H9 (cell line): ENCODE measurements around the gene TSGA10IP. TPM values are rescaled to one million over a fixed set of nuclear protein-coding genes. Genes with fewer than 3 reads are reported as not detected.

Source experiments
- DNase-seq: peaks from one replicate; pipeline ENCODE4 v3.0.0-alpha.2; 2017
- H2AFZ ChIP-seq: one replicate; pipeline ENCODE4 v1.6.1; 2013; ENCODE audit warnings: mild to moderate bottlenecking, low read length, control low read depth, moderate library complexity
- H2AK5ac ChIP-seq: 2 replicates; pipeline ENCODE4 v1.6.1; 2013; ENCODE audit warnings: low read length, control low read depth, mixed read lengths; ENCODE audit not compliant: insufficient read length
- H2BK120ac ChIP-seq: one replicate; pipeline ENCODE4 v1.6.1; 2013; ENCODE audit warnings: low read depth, mild to moderate bottlenecking, low read length, control low read depth, inconsistent platforms; ENCODE audit not compliant: poor library complexity, severe bottlenecking
- H2BK12ac ChIP-seq: 2 replicates; pipeline ENCODE4 v1.6.1; 2013; ENCODE audit warnings: low read length, control low read depth, mixed read lengths, low read depth; ENCODE audit not compliant: insufficient read length
- H2BK15ac ChIP-seq: 2 replicates; pipeline ENCODE4 v1.6.1; 2013; ENCODE audit warnings: low read depth, low read length, control low read depth
- H2BK20ac ChIP-seq: one replicate; pipeline ENCODE4 v1.6.1; 2013; ENCODE audit warnings: low read depth, mild to moderate bottlenecking, low read length, control low read depth, inconsistent platforms; ENCODE audit not compliant: poor library complexity, severe bottlenecking
- H2BK5ac ChIP-seq: 2 replicates; pipeline ENCODE4 v1.6.1; 2013; ENCODE audit warnings: low read length, control low read depth, mixed read lengths; ENCODE audit not compliant: insufficient read length
- H3K14ac ChIP-seq: 2 replicates; pipeline ENCODE4 v1.6.1; 2013; ENCODE audit warnings: low read length, control low read depth; ENCODE audit not compliant: insufficient read depth
- H3K18ac ChIP-seq: 2 replicates; pipeline ENCODE4 v1.6.1; 2013; ENCODE audit warnings: low read depth, mild to moderate bottlenecking, mixed read lengths, low read length, control low read depth; ENCODE audit not compliant: insufficient read length
- H3K23ac ChIP-seq: 2 replicates; pipeline ENCODE4 v1.6.1; 2013; ENCODE audit warnings: low read length, control low read depth, mixed read lengths, low read depth; ENCODE audit not compliant: insufficient read length
- H3K23me2 ChIP-seq: 2 replicates; pipeline ENCODE4 v1.6.1; 2013; ENCODE audit warnings: low read depth, mild to moderate bottlenecking, mixed read lengths, low read length, control low read depth; ENCODE audit not compliant: insufficient read length, poor library complexity, severe bottlenecking
- H3K27ac ChIP-seq: 2 replicates; pipeline ENCODE4 v1.5.1; 2013; ENCODE audit warnings: low read length, control low read depth, mixed read lengths, low read depth; ENCODE audit not compliant: insufficient read length
- H3K27me3 ChIP-seq: 2 replicates; pipeline ENCODE4 v1.6.1; 2013; ENCODE audit warnings: low read length, control low read depth, inconsistent platforms; ENCODE audit not compliant: insufficient read depth
- H3K4ac ChIP-seq: 2 replicates; pipeline ENCODE4 v1.6.1; 2013; ENCODE audit warnings: low read depth, mild to moderate bottlenecking, control low read depth, inconsistent platforms, low read length, moderate library complexity
- H3K4me1 ChIP-seq: 2 replicates; pipeline ENCODE4 v1.6.1; 2013; ENCODE audit warnings: low read length, control low read depth, inconsistent platforms; ENCODE audit not compliant: insufficient read depth
- H3K4me2 ChIP-seq: 2 replicates; pipeline ENCODE4 v1.6.1; 2013; ENCODE audit warnings: low read length, control low read depth, mixed read lengths; ENCODE audit not compliant: insufficient read length, insufficient read depth
- H3K56ac ChIP-seq: 2 replicates; pipeline ENCODE4 v1.6.1; 2013; ENCODE audit warnings: low read depth, mild to moderate bottlenecking, mixed read lengths, low read length, control low read depth; ENCODE audit not compliant: insufficient read length
- H3K79me1 ChIP-seq: 2 replicates; pipeline ENCODE4 v1.6.1; 2013; ENCODE audit warnings: low read depth, mild to moderate bottlenecking, moderate library complexity, low read length, control low read depth, inconsistent platforms; ENCODE audit not compliant: insufficient read depth, poor library complexity, severe bottlenecking
- H3K79me2 ChIP-seq: 2 replicates; pipeline ENCODE4 v1.6.1; 2013; ENCODE audit warnings: low read length, control low read depth, inconsistent platforms; ENCODE audit not compliant: insufficient read depth
- H3K9ac ChIP-seq: 2 replicates; pipeline ENCODE4 v1.6.1; 2013; ENCODE audit warnings: low read length, control low read depth, mixed read lengths; ENCODE audit not compliant: insufficient read length; ENCODE audit errors: extremely low read depth
- H3K9me3 ChIP-seq: one replicate; pipeline ENCODE4 v1.6.1; 2013; ENCODE audit warnings: low read depth, low read length, inconsistent platforms; ENCODE audit not compliant: control insufficient read depth
- H3T11ph ChIP-seq: one replicate; pipeline ENCODE4 v1.6.1; 2013; ENCODE audit warnings: mild to moderate bottlenecking, low read length, control low read depth, inconsistent platforms
- H4K20me1 ChIP-seq: one replicate; pipeline ENCODE4 v1.6.1; 2013; ENCODE audit not compliant: control insufficient read depth, insufficient read length, insufficient read depth
- H4K5ac ChIP-seq: 2 replicates; pipeline ENCODE4 v1.6.1; 2013; ENCODE audit warnings: low read depth, mild to moderate bottlenecking, mixed read lengths, low read length, control low read depth; ENCODE audit not compliant: insufficient read length
- H4K8ac ChIP-seq: replicated peaks from 2 replicates; pipeline ENCODE4 v1.6.1; 2013; ENCODE audit warnings: low read length, control low read depth, mixed read lengths, low read depth; ENCODE audit not compliant: insufficient read length
- H4K91ac ChIP-seq: 2 replicates; pipeline ENCODE4 v1.6.1; 2013; ENCODE audit warnings: low read depth, mild to moderate bottlenecking, moderate library complexity, mixed read lengths, low read length, control low read depth; ENCODE audit not compliant: insufficient read length
- H3K27ac Mint-ChIP-seq, 3 experiments: 2 replicates in 2 of 3; 3 replicates in 1 of 3; pipeline ENCODE4 v1.8.0; 2020 to 2021; ENCODE audit warnings: mixed read lengths in 3 of 3, mild to moderate bottlenecking in 1 of 3, moderate library complexity in 1 of 3
- H3K27me3 Mint-ChIP-seq: 2 replicates; pipeline ENCODE4 v1.8.0; 2021; ENCODE audit warnings: low read depth, mild to moderate bottlenecking, moderate library complexity, mixed read lengths
- H3K36me3 Mint-ChIP-seq, 3 experiments: 2 replicates in 2 of 3; 3 replicates in 1 of 3; pipeline ENCODE4 v1.8.0; 2020 to 2021; ENCODE audit warnings: low read depth in 3 of 3, mixed read lengths in 3 of 3; ENCODE audit not compliant: insufficient read depth in 1 of 3
- H3K4me1 Mint-ChIP-seq, 2 experiments: 2 replicates each; pipeline ENCODE4 v1.8.0; 2020; ENCODE audit warnings: mixed read lengths in 2 of 2
- H3K4me3 Mint-ChIP-seq, 2 experiments: 2 replicates in 1 of 2; 3 replicates in 1 of 2; pipeline ENCODE4 v1.8.0; 2020 to 2021; ENCODE audit warnings: mild to moderate bottlenecking in 2 of 2, mixed read lengths in 2 of 2, moderate library complexity in 1 of 2
- H3K9me3 Mint-ChIP-seq, 2 experiments: 2 replicates in 1 of 2; 3 replicates in 1 of 2; pipeline ENCODE4 v1.8.0; 2020; ENCODE audit warnings: mild to moderate bottlenecking in 2 of 2, mixed read lengths in 2 of 2, moderate library complexity in 1 of 2
- WGBS: extraction: QIAGEN DNeasy Blood & Tissue Kit; methylation state at CpG from one replicate; pipeline ENCODE4 v1.1.7; 2013; ENCODE audit warnings: missing lambda C conversion rate, low lambda C conversion rate, mixed read lengths; ENCODE audit not compliant: insufficient read length; ENCODE audit errors: extremely low coverage; 5-methylcytosine and 5-hydroxymethylcytosine counted together
- total RNA-seq: library from RNA; stranded (reverse); gene quantifications from 2 replicates; pipeline ENCODE4 v1.2.1, GENCODE V29; 2021
- TF ChIP-seq, protein P1 (sequence below): fragments of 200-600 bp; sonication (generic); conservative IDR thresholded peaks from 3 replicates; pipeline ENCODE4 v1.8.0; 2021; ENCODE audit warnings: antibody characterized with exemption, mild to moderate bottlenecking

TSGA10IP gene
- total RNA-seq, 1 experiment from 2014 or later: 2.2 TPM

DNA sequence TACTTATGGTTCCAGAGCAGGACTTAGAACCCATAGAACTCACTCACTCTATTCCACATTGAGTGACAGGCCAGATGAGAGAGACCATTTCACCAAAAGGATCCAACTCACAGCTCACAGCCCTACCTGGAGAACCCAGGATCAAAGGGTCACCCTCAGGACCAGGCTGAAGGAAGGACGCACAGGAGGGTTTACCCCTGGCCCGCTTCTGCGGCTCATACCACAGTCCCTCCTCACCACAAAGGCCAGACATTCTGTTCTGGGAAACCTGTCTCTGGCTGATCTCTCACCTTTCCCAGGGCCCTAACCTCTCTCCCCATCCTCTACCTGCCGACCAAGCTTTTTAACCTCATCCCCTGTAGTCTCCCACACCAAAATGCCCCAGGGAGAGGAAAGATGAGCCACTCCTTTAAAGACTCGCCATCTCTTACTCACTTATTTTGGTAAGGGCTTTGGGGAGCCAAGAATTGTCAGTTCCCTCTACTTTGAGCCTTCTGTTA, 49.7 kb upstream of the TSGA10IP start:
- Histone ChIP-seq H3K4me1 (no peaks in the 10 kb centered on the region), H4K91ac (no peak overlapping the region), H3K9ac (no peak overlapping the region), H3K56ac (no peak overlapping the region), H3K14ac (no peak overlapping the region), H2BK5ac (no peak overlapping the region), H4K5ac (no peak overlapping the region), H3K27ac (no peak overlapping the region), H3K27me3 (peaks cover 5% of the 10 kb centered on the region; the same call in 1 of the 2 replicates), H2BK12ac (no peak overlapping the region), H3K4ac (no peak overlapping the region), H3K79me2 (no peaks in the 10 kb centered on the region; the same call in 1 of the 2 replicates), H4K8ac (no peak overlapping the region), H3K18ac (no peak overlapping the region), H2AK5ac (no peak overlapping the region), H3T11ph (no peak overlapping the region), H2AFZ (no peak overlapping the region), H3K79me1 (no peaks in the 10 kb centered on the region), H2BK15ac (no peak overlapping the region), H2BK120ac (no peak overlapping the region), H3K4me2 (no peak overlapping the region), H3K23me2 (peaks cover 20% of the 10 kb centered on the region), H3K9me3 (no peaks in the 10 kb centered on the region), H4K20me1 (no peaks in the 10 kb centered on the region), H3K23ac (no peak overlapping the region), H2BK20ac (no peak overlapping the region)
- Mint-ChIP-seq H3K36me3 (peaks cover 0 to 37% (median 0%) of the 10 kb centered on the region in 3 experiments; a peak in 2 of 7 replicates), H3K9me3 (no peaks in the 10 kb centered on the region), H3K27ac (no peak overlapping the region; a peak in 1 of 7 replicates), H3K27me3 (peaks cover 29% of the 10 kb centered on the region), H3K4me1 (peaks cover 21 to 29% of the 10 kb centered on the region in 2 experiments), H3K4me3 (no peak overlapping the region)
- WGBS: no CpG with 5 or more reads among the region's 5 CpGs
- DNase-seq: no peak
- TF ChIP-seq, protein P1, sequence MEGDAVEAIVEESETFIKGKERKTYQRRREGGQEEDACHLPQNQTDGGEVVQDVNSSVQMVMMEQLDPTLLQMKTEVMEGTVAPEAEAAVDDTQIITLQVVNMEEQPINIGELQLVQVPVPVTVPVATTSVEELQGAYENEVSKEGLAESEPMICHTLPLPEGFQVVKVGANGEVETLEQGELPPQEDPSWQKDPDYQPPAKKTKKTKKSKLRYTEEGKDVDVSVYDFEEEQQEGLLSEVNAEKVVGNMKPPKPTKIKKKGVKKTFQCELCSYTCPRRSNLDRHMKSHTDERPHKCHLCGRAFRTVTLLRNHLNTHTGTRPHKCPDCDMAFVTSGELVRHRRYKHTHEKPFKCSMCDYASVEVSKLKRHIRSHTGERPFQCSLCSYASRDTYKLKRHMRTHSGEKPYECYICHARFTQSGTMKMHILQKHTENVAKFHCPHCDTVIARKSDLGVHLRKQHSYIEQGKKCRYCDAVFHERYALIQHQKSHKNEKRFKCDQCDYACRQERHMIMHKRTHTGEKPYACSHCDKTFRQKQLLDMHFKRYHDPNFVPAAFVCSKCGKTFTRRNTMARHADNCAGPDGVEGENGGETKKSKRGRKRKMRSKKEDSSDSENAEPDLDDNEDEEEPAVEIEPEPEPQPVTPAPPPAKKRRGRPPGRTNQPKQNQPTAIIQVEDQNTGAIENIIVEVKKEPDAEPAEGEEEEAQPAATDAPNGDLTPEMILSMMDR: no peak
